Ecto neural progenitor cell (in vitro differentiated cells): ENCODE results near the gene SNAP47.
"Not testable (repeated sequence)": the region's sequence is repeated elsewhere in the genome, so short reads cannot be mapped to it uniquely, and the experiment has no call there.

Experiments used
- DNase-seq: peaks from one replicate; pipeline ENCODE4 v3.0.0-alpha.2; 2018; ENCODE audit warnings: low spot score

SNAP47 gene

GRCh38 chr1:227734856-227735538 is at the start of gene SNAP47, which contains the start of gene JMJD4:
SNAP47 (plus strand) TSS chr1:227735435; CDS start chr1:227747737, 12,302 bp downstream.
JMJD4 (minus strand) TSS chr1:227735302; CDS start chr1:227735273, 29 bp downstream.
- DNase-seq, result peak; percentile 95

GRCh38 chr1:227685807-227686206 is 49.4 kb upstream of the SNAP47 start:
- DNase-seq, result no peak

GRCh38 chr1:227697321-227697864 is 37.8 kb upstream of the SNAP47 start:
- DNase-seq, result no peak

GRCh38 chr1:227701631-227702030 is 33.6 kb upstream of the SNAP47 start:
- DNase-seq, result not testable (repeated sequence)

- no peak for DNase-seq
Observed at GRCh38 chr1:227707846-227708245, 27.4 kb upstream of the SNAP47 start.

GRCh38 chr1:227709451-227709850 is 25.8 kb upstream of the SNAP47 start:
- no peak for DNase-seq

- DNase-seq, result not testable (repeated sequence)
Observed at GRCh38 chr1:227710474-227710873, 24.8 kb upstream of the SNAP47 start.

- no peak for DNase-seq
Observed at GRCh38 chr1:227712648-227713047, 22.6 kb upstream of the SNAP47 start.

GRCh38 chr1:227718932-227719331 is 16.3 kb upstream of the SNAP47 start:
- no peak for DNase-seq

GRCh38 chr1:227723474-227723873 is 11.8 kb upstream of the SNAP47 start:
- no peak for DNase-seq

GRCh38 chr1:227725046-227725445 is 10.2 kb upstream of the SNAP47 start:
- no peak for DNase-seq

GRCh38 chr1:227726318-227726717 is 8.9 kb upstream of the SNAP47 start:
- DNase-seq, result no peak

GRCh38 chr1:227726924-227727599 is 8.2 kb upstream of the SNAP47 start:
- DNase-seq, result no peak

- peak; percentile 83 for DNase-seq
Observed at GRCh38 chr1:227728059-227728891, 7.0 kb upstream of the SNAP47 start.

- DNase-seq, result no peak
Observed at GRCh38 chr1:227728892-227729143, 6.4 kb upstream of the SNAP47 start.

GRCh38 chr1:227729144-227729880 is 5.9 kb upstream of the SNAP47 start:
- DNase-seq, result no peak

- DNase-seq, result peak; percentile 66
Observed at GRCh38 chr1:227729881-227730629, 5.2 kb upstream of the SNAP47 start.

GRCh38 chr1:227730630-227731151 is 4.5 kb upstream of the SNAP47 start:
- no peak for DNase-seq

- DNase-seq, result no peak
Observed at GRCh38 chr1:227731241-227731677, 4.0 kb upstream of the SNAP47 start.

GRCh38 chr1:227731696-227732585 is 3.3 kb upstream of the SNAP47 start:
- peak; percentile 29 for DNase-seq
